ENCODE data around the gene RDH13. TPM values are rescaled to one million over a fixed set of nuclear protein-coding genes. Genes with fewer than 3 reads are reported as not detected.
"Not testable (repeated sequence)": the region's sequence is repeated elsewhere in the genome, so short reads cannot be mapped to it uniquely, and the experiment has no call there.

Gene RDH13
- polyA plus RNA-seq, 2 of the 4 experiments (the other 2 are of a cell fraction): 10.6 to 12.8 TPM

DNA sequence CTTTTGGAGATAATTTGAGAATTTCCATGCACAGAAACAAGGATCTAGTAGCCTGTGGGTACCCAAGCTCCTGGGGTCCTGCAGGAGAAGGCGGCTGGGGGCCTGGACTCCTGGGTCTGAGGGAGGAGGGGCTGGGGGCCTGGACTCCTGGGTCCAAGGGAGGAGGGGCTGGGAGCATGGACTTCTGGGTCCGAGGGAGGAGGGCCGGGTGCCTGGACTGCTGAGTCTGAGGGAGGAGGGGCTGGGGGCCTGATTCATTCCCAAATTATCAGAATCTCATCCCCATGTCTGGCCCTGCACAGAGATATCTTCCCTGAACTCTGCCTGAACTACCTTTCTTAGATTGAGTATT, 520 bp upstream of the RDH13 start:
- no peak for FAIRE-seq
- 50% methylated on average over 1 of the region's 3 CpGs for WGBS (ENCODE audit: missing lambda C conversion rate)
- ChIA-PET POLR2A (interaction anchor here (0.5 to 1.2 kb wide), 5 partner anchors 12 to 537 kb away, joined by 3 read pairs; partner anchors contain the start of gene ZNF524), CTCF (interaction anchor here (1.1 to 3.8 kb wide), 4 partner anchors 17 to 543 kb away, joined by 3 to 18 read pairs (median 3); no protein-coding TSS in a partner anchor)
- Histone ChIP-seq H3K4me2 (no peak overlapping the region), H3K4me1 (peaks cover 7% of the 10 kb centered on the region; the same call in 2 of the 3 replicates), H3K9me3 (no peaks in the 10 kb centered on the region), H3K4me3 (no peak overlapping the region; the same call in 2 of the 3 replicates), H3K27ac (no peak overlapping the region)
- no peak for ATAC-seq
- TF ChIP-seq ZC3H11A (IDR thresholded peaks at IDR 0.05) (no peak), RNF2 (IDR thresholded peaks at IDR 0.05; ENCODE audit: borderline replicate concordance, low read depth) (no peak), POLR2A (IDR thresholded peaks at IDR 0.05; ENCODE audit: low read length) (no peak), HOXB5 (CRISPR knock-in tag; IDR thresholded peaks at IDR 0.05) (no peak), EHF (CRISPR knock-in tag; IDR thresholded peaks at IDR 0.05) (no peak), CBX8 (IDR thresholded peaks at IDR 0.05) (no peak), MAZ (IDR thresholded peaks at IDR 0.05; ENCODE audit: borderline replicate concordance, low read depth, low read length) (no peak), ESRRA (IDR thresholded peaks at IDR 0.05; ENCODE audit: borderline replicate concordance, low read length) (no peak)
- TF ChIP-seq, protein P1, sequence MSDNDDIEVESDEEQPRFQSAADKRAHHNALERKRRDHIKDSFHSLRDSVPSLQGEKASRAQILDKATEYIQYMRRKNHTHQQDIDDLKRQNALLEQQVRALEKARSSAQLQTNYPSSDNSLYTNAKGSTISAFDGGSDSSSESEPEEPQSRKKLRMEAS (IDR thresholded peaks at IDR 0.05): no peak
- no peak for DNase-seq (ENCODE audit: low read depth in 1 of 2, low spot score in 1 of 2)

DNA sequence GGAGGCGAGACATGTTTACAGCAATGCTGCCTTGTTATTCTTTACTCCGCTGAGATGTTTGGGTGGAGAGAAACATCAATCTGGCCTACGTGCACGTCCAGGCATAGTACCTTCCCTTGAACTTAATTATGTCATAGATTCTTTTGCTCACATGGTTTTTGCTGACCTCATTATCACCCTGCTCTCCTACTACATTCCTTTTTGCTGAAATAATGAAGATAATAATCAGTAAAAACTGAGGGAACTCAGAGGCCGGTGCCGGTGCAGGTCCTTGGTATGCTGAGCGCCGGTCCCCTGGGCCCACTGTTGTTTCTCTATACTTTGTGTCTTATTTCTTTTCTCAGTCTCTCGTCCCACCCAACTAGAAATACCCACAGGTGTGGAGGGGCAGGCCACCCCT, 2.7 kb downstream of the RDH13 start:
- H3K9me3 ChIP-seq; FAIRE-seq; CTCF ChIA-PET; POLR2A ChIA-PET; H3K27ac ChIP-seq; DNase-seq (ENCODE audit: low read depth in 1 of 2, low spot score in 1 of 2); ATAC-seq; H3K4me2 ChIP-seq; H3K4me1 ChIP-seq; H3K4me3 ChIP-seq: not testable (repeated sequence)
- 90% methylated on average over 9 of the region's 9 CpGs for WGBS (ENCODE audit: missing lambda C conversion rate)

DNA sequence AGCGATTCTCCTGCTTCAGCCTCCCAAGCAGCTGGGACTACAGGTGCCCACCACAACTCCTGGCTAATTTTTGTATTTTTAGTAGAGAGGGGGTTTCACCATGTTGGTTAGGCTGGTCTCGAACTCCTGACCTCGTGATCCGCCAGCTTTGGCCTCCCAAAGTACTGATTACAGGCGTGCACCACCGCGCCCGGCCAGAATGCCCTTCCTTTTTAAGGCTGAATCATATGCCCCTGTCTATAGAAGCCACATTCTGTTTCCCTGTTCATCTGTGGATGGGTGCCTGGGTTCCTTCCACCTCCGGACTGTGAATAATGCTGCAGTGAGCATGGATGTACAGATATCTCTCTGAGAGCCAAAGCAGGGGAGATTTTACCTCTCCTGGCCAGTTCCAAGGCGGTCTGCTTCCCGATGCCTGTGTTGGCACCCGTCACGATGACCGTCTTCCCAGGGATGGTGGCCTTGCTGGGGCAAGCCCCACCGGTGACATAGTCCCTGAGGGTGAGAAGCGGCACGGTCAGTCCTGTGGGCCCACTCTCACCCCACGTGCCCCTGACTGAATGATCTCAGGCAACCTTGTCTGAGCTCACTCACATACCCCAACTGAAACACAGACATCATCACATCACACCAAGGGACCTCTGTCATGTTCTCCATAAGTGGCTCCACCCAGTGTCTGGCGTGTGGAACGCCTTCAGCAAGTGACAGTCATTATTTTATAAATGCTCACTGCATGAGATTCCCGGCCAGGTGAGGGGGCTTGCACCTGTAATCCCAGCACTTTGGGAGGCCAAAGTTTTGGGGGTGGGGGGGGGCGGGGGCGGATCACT, 4.0 kb downstream of the RDH13 start:
- POLR2A ChIA-PET: no interaction called here
- no peak overlapping the region for H3K4me2 ChIP-seq
- DNase-seq (ENCODE audit: low read depth in 1 of 2, low spot score in 1 of 2): peak in 1 of 2 experiments; percentile 50

More for the DNA sequence above, 4.0 kb downstream of the RDH13 start:
- FAIRE-seq (no peak), ATAC-seq (no peak)
- H3K27ac ChIP-seq: no peak overlapping the region
- CTCF ChIA-PET: interaction anchor here (1.0 kb wide), 1 partner anchor 29 kb away, joined by 4 read pairs; no protein-coding TSS in a partner anchor
- WGBS (ENCODE audit: missing lambda C conversion rate): 90% methylated on average over 23 of the region's 23 CpGs
- peaks cover 7% of the 10 kb centered on the region; the same call in 2 of the 3 replicates for H3K4me1 ChIP-seq
- TF ChIP-seq NR3C1 (IDR thresholded peaks at IDR 0.05): no peak
- TF ChIP-seq RAD21 (conservative IDR thresholded peaks at IDR 0.05 in 1 of 2, IDR thresholded peaks at IDR 0.05 in 1 of 2): no peak
- no peak for TF ChIP-seq RCOR1 (IDR thresholded peaks at IDR 0.05; ENCODE audit: low read depth, low read length)
- TF ChIP-seq BHLHE40 (IDR thresholded peaks at IDR 0.05; ENCODE audit: low read depth, low read length): no peak
- TF ChIP-seq, protein P2, sequence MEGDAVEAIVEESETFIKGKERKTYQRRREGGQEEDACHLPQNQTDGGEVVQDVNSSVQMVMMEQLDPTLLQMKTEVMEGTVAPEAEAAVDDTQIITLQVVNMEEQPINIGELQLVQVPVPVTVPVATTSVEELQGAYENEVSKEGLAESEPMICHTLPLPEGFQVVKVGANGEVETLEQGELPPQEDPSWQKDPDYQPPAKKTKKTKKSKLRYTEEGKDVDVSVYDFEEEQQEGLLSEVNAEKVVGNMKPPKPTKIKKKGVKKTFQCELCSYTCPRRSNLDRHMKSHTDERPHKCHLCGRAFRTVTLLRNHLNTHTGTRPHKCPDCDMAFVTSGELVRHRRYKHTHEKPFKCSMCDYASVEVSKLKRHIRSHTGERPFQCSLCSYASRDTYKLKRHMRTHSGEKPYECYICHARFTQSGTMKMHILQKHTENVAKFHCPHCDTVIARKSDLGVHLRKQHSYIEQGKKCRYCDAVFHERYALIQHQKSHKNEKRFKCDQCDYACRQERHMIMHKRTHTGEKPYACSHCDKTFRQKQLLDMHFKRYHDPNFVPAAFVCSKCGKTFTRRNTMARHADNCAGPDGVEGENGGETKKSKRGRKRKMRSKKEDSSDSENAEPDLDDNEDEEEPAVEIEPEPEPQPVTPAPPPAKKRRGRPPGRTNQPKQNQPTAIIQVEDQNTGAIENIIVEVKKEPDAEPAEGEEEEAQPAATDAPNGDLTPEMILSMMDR (IDR thresholded peaks at IDR 0.05): no peak
- TF ChIP-seq, protein P3, sequence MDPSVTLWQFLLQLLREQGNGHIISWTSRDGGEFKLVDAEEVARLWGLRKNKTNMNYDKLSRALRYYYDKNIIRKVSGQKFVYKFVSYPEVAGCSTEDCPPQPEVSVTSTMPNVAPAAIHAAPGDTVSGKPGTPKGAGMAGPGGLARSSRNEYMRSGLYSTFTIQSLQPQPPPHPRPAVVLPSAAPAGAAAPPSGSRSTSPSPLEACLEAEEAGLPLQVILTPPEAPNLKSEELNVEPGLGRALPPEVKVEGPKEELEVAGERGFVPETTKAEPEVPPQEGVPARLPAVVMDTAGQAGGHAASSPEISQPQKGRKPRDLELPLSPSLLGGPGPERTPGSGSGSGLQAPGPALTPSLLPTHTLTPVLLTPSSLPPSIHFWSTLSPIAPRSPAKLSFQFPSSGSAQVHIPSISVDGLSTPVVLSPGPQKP (IDR thresholded peaks at IDR 0.05; ENCODE audit: low read depth, low read length): no peak
- TF ChIP-seq, protein P4, sequence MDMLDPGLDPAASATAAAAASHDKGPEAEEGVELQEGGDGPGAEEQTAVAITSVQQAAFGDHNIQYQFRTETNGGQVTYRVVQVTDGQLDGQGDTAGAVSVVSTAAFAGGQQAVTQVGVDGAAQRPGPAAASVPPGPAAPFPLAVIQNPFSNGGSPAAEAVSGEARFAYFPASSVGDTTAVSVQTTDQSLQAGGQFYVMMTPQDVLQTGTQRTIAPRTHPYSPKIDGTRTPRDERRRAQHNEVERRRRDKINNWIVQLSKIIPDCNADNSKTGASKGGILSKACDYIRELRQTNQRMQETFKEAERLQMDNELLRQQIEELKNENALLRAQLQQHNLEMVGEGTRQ (IDR thresholded peaks at IDR 0.05): no peak
- TF ChIP-seq JUN (IDR thresholded peaks at IDR 0.05): no peak
- no peak overlapping the region for H3K4me3 ChIP-seq
- no peaks in the 10 kb centered on the region for H3K9me3 ChIP-seq
